Measurements from ENCODE around the gene SLC43A1. TPM values are rescaled to one million over a fixed set of nuclear protein-coding genes. Genes with fewer than 3 reads are reported as not detected.
A peak's percentile ranks its signal among the peaks of the same experiment; 100 is the strongest.

The SLC43A1 gene
- total and polyA plus RNA-seq, 2 of the 4 experiments (the other 2 are of a cell fraction) = 10.0 to 17.0 TPM

- Histone ChIP-seq H2AK5ac (ENCODE audit: low read depth, low read length) (peak overlapping the region; percentile 81; the same call in 1 of the 2 replicates), H4K20me1 (ENCODE audit: insufficient read depth, low read length) (no peaks in the 10 kb centered on the region), H3K4me3 (ENCODE audit: insufficient read depth, low read depth, low read length) (no peak overlapping the region), H2BK5ac (ENCODE audit: low read depth, low read length, poor library complexity, severe bottlenecking) (no peak overlapping the region), H3K4ac (ENCODE audit: low read depth, low read length) (peak overlapping the region; percentile 47), H3K56ac (ENCODE audit: extremely low read depth, insufficient read depth, low read length) (no peak overlapping the region), H3K9me1 (ENCODE audit: insufficient read depth, low read length) (peaks cover 6% of the 10 kb centered on the region), H2AFZ (replicated peaks; ENCODE audit: low read length, poor library complexity) (no peak overlapping the region), H3K18ac (ENCODE audit: low read depth, low read length) (peak overlapping the region; percentile 19; the same call in 1 of the 2 replicates), H2BK120ac (ENCODE audit: low read depth, low read length) (peak overlapping the region; percentile 62), H3K4me2 (ENCODE audit: low read depth, low read length) (peak overlapping the region; percentile 32), H3K27ac (ENCODE audit: insufficient read depth, low read length) (peak overlapping the region; percentile 54; the same call in 1 of the 2 replicates), H2BK20ac (ENCODE audit: low read depth, low read length) (peak overlapping the region; percentile 63), H4K91ac (ENCODE audit: insufficient read depth, low read depth, low read length) (no peak overlapping the region), H3K79me1 (ENCODE audit: low read depth in 1 of 2, low read length in 2 of 2) (no peaks in the 10 kb centered on the region), H3K4me1 (ENCODE audit: control insufficient read depth, insufficient read depth, low read length) (peaks cover 20% of the 10 kb centered on the region), H3K23ac (ENCODE audit: low read depth, low read length) (no peak overlapping the region), H3K9me3 (ENCODE audit: control insufficient read depth, insufficient read depth, low read length) (no peaks in the 10 kb centered on the region), H3K14ac (replicated peaks; ENCODE audit: low read depth, low read length) (no peak overlapping the region), H3K27me3 (ENCODE audit: control insufficient read depth, insufficient read depth, low read length) (no peaks in the 10 kb centered on the region), H3K9ac (ENCODE audit: low read depth, low read length) (no peak overlapping the region), H2AK9ac (replicated peaks; ENCODE audit: low read depth, low read length, poor library complexity) (no peak overlapping the region), H3K36me3 (ENCODE audit: control insufficient read depth, insufficient read depth, low read length) (no peaks in the 10 kb centered on the region), H4K5ac (ENCODE audit: low read depth, low read length) (peak overlapping the region; percentile 10; the same call in 1 of the 2 replicates), H2BK15ac (ENCODE audit: low read depth, low read length) (peak overlapping the region; percentile 17; the same call in 1 of the 3 replicates), H4K8ac (ENCODE audit: low read depth in 2 of 2, low read length in 2 of 2) (no peak overlapping the region)
- ChIA-PET CTCF (no interaction called here), POLR2A (ENCODE audit: unreplicated experiment) (interaction anchor here (0.6 kb wide), 1 partner anchor 286 kb away, joined by 3 read pairs; no protein-coding TSS in a partner anchor)
- no TSS peak for BruUV-seq (replicated peaks)
- in situ Hi-C loops (cut with MboI; ENCODE audit: low sequenced_read_pairs) (no loop called here), dilution Hi-C loops (cut with HindIII; ENCODE audit: low sequenced_read_pairs, unreplicated experiment) (no loop called here), intact Hi-C loops (cut with micrococcal nuclease) (no loop called here)
- 67% methylated on average over 2 of the region's 15 CpGs; no CpG with 5 or more reads in 1 of the 2 experiments for WGBS, 2 experiments (ENCODE audit: extremely low coverage in 2 of 2, insufficient read length in 1 of 2)
- peak; percentile 97 for DNase-seq
- peak; percentile 80 for ATAC-seq (ENCODE audit: low read depth)
- TF ChIP-seq POLR2A (IDR thresholded peaks at IDR 0.05; ENCODE audit: low read depth, low read length) = no peak
- TF ChIP-seq, protein P1, sequence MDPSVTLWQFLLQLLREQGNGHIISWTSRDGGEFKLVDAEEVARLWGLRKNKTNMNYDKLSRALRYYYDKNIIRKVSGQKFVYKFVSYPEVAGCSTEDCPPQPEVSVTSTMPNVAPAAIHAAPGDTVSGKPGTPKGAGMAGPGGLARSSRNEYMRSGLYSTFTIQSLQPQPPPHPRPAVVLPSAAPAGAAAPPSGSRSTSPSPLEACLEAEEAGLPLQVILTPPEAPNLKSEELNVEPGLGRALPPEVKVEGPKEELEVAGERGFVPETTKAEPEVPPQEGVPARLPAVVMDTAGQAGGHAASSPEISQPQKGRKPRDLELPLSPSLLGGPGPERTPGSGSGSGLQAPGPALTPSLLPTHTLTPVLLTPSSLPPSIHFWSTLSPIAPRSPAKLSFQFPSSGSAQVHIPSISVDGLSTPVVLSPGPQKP (IDR thresholded peaks at IDR 0.05; ENCODE audit: borderline replicate concordance, low read depth, low read length) = no peak
- TF ChIP-seq FOS (IDR thresholded peaks at IDR 0.05; ENCODE audit: low read depth, low read length) = peak; percentile 75
- TF ChIP-seq, protein P2, sequence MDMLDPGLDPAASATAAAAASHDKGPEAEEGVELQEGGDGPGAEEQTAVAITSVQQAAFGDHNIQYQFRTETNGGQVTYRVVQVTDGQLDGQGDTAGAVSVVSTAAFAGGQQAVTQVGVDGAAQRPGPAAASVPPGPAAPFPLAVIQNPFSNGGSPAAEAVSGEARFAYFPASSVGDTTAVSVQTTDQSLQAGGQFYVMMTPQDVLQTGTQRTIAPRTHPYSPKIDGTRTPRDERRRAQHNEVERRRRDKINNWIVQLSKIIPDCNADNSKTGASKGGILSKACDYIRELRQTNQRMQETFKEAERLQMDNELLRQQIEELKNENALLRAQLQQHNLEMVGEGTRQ (IDR thresholded peaks at IDR 0.05; ENCODE audit: low read depth, low read length) = no peak
- TF ChIP-seq CEBPB (IDR thresholded peaks at IDR 0.05; ENCODE audit: low read depth, low read length) = peak; percentile 100
- TF ChIP-seq, protein P3, sequence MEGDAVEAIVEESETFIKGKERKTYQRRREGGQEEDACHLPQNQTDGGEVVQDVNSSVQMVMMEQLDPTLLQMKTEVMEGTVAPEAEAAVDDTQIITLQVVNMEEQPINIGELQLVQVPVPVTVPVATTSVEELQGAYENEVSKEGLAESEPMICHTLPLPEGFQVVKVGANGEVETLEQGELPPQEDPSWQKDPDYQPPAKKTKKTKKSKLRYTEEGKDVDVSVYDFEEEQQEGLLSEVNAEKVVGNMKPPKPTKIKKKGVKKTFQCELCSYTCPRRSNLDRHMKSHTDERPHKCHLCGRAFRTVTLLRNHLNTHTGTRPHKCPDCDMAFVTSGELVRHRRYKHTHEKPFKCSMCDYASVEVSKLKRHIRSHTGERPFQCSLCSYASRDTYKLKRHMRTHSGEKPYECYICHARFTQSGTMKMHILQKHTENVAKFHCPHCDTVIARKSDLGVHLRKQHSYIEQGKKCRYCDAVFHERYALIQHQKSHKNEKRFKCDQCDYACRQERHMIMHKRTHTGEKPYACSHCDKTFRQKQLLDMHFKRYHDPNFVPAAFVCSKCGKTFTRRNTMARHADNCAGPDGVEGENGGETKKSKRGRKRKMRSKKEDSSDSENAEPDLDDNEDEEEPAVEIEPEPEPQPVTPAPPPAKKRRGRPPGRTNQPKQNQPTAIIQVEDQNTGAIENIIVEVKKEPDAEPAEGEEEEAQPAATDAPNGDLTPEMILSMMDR (conservative IDR thresholded peaks at IDR 0.05; ENCODE audit: low read depth, low read length) = no peak
- TF ChIP-seq MXI1 (IDR thresholded peaks at IDR 0.05; ENCODE audit: borderline replicate concordance, low read depth, low read length) = no peak
- TF ChIP-seq NFE2L2 (IDR thresholded peaks at IDR 0.05; ENCODE audit: low read depth, low read length) = peak; percentile 44; the same call in 1 of the 2 replicates
- peak; percentile 26; the same call in 1 of the 2 replicates for TF ChIP-seq MAFK (IDR thresholded peaks at IDR 0.05; ENCODE audit: low read depth, low read length)
- peak; percentile 39 for TF ChIP-seq RCOR1 (IDR thresholded peaks at IDR 0.05; ENCODE audit: insufficient replicate concordance, low read length)
- no peak for TF ChIP-seq CHD1 (IDR thresholded peaks at IDR 0.05; ENCODE audit: low read depth, low read length)
- no peak; the same call in 1 of the 2 replicates for TF ChIP-seq RAD21 (IDR thresholded peaks at IDR 0.05; ENCODE audit: low read length)
- TF ChIP-seq MAZ (IDR thresholded peaks at IDR 0.05; ENCODE audit: borderline replicate concordance, low read depth, low read length) = no peak; the same call in 1 of the 2 replicates
These were observed 80.6 kb downstream of the SLC43A1 start for GRCh38 chr11:57434640-57435546.
